HG03432 (cell line): ENCODE measurements around the gene IFITM10.

Experiments
- ATAC-seq: cut with Tn5 transposase; IDR thresholded peaks from one replicate; pipeline ENCODE4 v1.9.1; 2021; ENCODE audit warnings: mild to moderate bottlenecking, moderate library complexity; ENCODE audit not compliant: unreplicated experiment

IFITM10 gene

DNA sequence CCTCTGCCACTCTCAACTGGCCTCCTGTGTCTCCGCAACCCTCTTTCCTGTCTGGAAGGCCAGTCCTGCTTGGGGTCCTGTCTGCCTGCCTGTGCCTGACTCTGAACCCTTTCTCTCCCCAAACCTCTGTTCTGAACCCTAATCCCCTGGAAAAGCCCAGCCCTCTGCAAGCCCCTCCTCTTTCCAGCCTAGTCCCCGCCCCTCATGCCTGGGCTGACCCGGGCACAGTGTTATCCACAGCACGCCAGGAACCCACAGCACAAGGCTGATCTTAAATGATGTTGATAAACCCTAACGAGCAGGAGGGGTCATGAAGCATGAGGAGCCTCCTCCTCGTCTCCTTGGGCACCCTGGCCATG is at the start of gene IFITM10:
Gene IFITM10 (minus strand): TSS at position 115 of the 359 bp plus-strand sequence. CDS start 153 bp downstream, outside the sequence.
- ATAC-seq = no peak

DNA sequence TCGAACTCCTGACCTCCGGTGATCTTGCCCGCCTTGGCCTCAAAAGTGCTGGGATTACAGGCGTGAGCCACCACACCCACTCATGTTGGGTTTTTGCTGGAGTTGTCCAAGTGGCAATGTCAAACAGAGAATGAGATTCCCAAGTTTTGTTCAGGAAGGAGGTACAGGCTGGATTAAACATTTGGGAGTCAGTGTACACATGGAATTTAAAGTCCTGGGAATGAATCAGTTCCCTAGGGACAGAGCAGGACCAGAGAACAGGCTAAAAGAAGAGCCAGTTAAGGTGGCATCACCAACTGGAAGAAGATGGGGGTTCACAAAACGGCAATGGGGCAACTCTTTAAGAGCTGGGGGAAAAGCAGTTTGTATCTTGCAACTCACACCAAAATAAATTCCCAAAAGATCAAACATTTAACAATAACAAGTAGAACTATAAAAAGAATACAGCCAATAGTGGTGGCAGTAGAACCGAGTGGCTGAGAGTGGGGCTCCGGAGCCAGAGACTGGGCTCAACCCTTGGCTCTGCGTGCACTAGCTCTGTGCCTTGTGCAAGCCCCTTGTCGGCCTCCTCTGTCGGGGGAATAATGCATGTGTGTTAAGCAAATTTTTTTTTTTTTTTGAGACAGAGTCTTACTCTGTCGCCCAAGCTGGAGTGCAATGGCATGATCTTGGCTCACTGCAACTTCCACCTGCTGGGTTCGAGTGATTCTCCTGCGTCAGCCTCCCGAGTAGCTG is 47.2 kb upstream of the IFITM10 start:
- no peak for ATAC-seq

DNA sequence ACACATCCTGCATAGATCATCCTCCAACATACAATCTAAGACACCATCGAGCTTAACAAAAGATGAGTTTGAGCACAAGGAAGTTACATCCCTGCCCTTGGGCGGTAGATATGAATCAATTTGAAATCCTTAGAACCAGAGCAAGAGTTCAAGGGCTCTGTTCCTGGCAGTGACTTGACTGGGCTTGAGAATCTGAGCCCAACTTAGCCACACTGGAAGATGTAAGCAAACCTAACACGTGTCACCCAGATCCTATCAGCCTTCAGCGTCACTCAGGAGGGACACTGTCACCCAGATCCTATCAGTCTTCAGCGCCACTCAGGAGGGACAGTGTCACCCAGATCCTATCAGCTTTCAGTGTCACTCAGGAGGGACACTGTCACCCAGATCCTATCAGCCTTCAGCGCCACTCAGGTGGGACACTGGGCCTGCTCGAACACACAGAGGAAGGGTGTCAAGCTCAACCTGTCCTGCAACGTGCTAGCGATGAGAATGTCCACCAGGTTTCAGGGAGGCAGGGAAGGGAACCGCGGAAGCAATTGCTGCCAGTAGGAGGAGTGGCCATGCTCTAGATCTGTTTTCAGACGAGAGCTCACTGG is 46.1 kb upstream of the IFITM10 start:
- ATAC-seq = no peak

DNA sequence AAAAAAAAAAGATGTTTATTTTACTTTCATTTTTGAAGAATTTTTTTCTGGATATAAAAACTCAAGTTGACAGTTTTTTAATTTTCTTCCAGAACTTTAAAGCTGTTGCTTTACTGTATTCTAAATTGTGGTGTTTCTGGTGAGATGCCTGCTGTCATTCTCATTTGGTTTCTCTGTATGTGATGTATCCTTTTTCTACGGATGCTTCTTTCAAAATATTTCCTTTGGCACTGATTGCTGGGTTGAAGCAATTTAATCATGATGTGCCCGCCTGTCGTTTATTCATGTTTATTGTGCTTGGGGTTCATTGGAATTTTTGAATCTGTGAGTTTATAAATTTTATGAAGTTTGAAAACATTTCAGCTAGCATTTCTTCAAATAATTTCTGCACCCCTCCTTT is 42.7 kb upstream of the IFITM10 start:
- ATAC-seq = no peak

DNA sequence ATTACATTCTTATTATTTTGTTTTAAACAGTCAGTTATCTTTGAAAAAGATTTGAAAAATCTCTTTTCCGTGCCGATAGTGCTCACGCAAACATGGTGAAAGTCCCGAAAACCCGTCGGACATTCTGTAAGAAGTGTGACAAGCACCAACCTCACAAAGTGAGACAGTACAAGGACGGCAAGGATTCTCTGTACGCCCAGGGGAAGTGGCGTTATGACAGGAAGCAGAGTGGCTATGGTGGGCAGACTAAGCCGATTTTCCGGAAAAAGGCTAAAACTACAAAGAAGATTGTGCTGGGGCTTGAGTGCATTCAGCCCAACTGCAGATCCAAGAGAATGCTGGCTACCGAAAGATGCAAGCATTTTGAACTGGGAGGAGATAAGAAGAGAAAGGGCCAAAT is 42.1 kb upstream of the IFITM10 start:
- ATAC-seq = no peak

DNA sequence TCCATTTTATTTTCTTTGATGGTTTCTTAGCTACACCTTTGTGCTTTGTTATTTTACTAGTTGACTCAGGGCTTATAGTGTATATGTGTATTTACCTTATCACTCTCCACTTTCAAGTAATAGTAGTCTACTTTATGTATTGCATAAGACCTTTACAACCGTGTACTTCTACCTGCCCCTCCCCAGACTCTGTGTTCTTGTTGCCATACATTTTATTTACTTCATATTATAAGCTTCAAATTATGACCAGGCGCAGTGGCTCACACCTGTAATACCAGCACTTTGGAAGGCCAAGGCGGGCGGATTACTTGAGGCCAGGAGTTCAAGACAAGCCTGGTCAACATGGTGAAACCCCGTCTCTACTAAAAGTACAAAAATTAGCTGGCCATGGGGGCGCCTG is 41.5 kb upstream of the IFITM10 start:
- no peak for ATAC-seq

DNA sequence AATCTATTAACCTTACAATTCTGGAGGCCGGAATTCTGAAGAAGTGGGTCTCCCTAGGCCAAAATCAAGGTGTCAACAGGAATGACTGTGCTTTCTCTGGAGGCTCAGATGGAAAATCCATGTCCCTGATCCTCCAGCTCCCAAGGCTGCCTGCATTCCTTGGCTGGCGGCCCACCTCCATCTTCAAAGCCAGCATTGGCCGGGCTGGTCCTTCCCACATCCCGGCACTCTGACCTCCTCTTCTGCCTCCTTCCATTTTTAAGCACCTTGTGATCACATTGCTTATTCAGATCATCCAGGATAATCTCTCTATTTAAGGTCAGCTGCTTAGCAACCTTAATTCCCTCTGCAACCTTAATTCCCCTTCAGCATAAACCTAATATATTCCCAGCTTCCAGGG is 36.1 kb upstream of the IFITM10 start:
- ATAC-seq = no peak

DNA sequence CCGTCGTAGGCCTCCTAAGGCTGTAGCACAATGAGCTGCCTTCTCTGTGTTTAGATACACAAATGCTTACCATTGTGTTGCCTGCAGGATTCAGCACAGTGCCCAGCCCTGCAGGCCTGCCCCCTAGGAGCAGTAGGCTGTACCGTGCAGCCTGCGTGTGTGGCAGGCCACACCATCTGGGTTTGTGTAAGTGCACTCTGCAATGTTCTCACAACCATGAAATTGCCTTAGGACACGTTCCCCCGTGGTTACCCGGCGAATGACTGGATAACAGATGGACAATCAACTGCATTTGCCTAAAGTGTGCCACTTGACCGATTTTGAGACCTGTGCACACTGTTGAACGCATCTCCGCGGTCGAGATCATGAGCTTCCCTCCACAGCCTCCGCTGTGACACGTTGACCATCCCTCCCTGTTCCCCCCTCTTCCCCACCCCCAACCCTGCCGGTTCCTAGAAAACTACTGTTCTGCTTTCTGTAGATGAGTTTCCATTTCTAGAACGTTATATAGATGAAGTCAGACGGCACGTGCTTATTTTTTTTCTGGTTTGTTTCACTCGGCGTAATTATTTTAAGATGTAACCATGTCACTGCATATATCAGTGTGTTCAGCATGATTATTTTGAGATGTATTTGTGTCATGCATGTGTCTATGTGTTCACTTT is 35.5 kb upstream of the IFITM10 start:
- no peak for ATAC-seq

DNA sequence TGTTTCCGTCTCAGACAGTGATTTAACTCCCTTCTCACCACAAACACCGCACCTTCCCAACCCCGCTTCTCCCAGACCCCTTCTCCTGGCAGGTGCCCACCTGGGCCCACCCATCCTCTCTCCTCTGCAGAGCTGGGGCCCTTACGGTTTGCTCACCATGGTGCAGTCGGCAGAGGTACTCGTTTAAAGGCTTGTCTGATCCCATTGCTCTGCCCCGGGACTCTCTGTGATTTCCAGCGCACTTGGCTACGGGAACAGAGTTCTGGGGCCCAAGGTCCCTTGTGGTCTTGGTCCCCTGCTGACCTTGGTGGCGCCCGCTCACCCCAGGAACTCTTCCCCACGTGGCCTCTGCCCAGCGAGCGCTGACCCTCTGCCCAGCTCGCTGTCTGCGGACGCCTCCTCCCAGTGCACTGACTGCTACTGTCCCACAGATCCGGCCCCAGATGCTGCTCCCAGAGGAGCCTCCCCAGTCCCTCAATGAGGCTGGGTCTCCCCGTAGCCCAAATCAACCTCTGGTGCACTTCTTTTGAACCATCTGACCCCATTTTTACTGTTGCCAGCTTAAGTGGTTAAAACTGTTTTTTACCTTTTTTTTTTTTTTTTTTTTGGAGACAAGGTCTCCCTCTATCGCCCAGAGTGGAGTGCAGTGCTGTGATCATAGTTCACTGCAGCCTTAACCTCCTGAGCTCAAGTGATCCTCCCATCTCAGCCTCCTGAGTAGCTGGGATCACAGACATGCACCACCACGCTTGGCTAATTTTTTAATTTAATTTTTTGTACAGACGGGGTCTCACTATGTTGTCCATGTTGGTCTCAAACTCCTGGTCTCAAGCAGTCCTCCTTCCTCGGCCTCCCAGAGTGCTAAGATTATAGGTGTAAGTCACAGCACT is 34.6 kb upstream of the IFITM10 start:
- no peak for ATAC-seq

DNA sequence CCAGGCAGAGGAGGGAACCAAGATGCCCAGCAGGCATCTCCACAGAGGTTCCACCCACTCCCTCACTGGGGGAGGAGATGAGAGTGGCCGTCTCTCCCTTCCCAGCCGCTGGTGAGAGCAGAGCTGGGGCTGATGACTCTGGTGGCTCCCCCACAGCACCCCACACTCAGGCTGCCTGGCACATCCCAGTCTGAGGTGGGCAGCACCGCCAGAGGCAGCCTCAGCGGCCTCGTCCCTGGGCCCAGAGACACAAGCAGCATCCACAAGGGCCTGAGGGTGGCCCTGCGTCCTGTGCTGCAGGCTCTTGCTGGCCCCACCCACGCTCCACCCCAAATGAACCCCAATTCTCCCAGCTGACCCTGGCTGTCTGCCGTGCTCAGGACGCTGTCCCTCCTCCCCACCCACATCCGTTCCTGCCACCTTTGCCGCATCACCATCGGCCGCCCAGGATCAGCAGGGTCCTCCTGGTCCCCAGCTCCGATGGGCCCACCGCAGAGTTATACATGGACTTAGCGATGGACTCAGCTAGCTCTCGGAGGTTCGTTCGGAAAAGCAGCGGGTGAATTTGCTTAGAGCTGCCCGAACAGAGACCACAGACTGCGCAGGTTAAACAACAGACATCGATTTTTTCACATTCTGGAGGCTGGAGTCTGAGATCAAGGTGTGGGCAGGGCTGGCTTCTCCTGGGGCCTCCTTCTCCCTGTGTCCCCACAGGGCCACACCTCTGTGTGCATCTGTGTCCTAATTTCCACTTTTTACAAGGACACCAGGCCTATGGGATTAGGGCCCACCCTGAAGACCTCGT is 33.5 kb upstream of the IFITM10 start:
- no peak for ATAC-seq

DNA sequence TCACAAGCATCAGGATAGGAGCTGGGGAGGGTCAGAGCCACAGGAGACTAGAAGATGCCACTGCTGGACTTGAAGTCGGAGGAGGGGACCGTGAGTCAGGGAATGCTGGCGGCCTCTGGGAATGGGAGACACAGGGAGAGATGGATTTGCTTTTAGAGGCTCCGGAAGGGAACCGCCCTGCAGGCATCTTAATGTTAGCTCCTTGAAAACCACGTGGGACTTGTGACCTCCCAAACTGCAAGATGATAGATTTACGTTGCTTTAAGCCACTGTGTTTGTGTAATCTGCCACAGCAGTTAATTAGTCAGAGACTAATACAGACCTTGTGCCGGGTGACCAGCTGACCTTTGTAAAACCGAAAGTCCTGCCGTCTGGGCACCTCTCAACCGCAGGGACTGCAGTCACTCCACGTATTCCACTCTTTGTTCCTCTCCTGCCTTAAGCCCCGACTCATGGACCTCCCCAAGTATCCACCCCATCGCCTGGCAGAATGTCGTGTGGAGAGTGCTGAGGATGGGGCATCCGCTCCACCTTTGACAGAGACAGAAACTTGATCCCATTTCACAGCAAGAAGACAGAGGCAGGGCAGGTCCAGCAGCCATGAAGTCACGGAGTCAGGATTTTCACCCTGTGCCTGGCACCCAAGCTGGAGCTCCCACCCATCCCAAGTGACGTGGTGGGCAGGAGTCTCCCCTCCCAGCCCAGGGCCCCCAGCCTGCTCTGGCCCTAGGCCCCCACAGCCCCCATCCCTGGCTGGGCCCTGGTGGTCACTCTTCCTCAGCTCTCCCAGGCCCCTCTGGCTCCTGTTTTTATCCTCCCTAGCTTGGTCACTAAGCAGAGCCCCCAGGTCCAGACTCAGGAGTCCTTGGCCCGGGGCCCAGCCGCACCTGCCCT is 32.7 kb upstream of the IFITM10 start:
- no peak for ATAC-seq

DNA sequence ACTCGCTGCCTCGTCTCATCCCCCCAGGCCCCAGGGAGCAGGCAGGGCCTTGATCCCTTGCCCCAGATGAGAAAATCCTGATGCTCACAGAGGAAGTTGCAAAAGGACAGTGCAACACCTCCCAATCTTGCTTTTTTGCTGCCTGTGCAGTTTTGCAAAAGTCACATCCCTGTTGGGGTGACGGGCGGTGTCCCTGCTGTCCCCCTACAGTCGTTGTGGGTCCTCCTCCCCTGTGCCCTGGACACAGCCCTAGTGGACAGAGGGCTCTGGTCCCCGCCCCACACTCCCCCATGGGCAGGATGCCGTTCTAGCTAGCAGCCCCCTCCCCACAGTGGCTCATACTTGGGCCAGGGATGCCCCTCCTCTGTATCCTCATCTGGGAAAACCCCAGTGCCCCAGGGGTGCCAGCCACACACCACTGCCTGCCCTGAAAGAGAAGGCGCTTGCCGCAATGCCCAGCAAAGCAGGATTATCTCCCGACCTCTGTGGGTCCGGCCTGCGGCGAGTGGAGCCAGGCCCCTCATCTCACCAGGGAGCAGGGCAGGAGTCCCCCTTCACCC is 31.7 kb upstream of the IFITM10 start:
- no peak for ATAC-seq

DNA sequence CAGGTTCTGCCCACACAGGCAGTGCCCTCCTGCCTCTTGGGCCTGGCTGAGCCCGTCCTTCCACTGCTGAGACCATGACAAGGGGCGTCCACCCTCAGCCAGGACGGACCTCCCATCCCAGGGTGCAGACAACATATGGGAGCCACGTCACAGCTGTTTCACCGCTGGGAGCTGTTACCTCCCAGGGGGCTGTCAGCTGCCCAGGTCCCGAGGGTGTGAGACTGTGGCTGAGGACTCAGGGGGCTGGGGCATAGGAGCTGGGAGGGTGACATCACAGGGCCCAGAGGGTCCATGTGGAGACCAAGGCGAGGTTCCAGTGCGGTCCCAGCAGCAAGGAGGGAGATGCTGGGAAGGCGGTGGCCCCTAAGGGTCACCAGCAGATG is 31.2 kb upstream of the IFITM10 start:
- no peak for ATAC-seq

DNA sequence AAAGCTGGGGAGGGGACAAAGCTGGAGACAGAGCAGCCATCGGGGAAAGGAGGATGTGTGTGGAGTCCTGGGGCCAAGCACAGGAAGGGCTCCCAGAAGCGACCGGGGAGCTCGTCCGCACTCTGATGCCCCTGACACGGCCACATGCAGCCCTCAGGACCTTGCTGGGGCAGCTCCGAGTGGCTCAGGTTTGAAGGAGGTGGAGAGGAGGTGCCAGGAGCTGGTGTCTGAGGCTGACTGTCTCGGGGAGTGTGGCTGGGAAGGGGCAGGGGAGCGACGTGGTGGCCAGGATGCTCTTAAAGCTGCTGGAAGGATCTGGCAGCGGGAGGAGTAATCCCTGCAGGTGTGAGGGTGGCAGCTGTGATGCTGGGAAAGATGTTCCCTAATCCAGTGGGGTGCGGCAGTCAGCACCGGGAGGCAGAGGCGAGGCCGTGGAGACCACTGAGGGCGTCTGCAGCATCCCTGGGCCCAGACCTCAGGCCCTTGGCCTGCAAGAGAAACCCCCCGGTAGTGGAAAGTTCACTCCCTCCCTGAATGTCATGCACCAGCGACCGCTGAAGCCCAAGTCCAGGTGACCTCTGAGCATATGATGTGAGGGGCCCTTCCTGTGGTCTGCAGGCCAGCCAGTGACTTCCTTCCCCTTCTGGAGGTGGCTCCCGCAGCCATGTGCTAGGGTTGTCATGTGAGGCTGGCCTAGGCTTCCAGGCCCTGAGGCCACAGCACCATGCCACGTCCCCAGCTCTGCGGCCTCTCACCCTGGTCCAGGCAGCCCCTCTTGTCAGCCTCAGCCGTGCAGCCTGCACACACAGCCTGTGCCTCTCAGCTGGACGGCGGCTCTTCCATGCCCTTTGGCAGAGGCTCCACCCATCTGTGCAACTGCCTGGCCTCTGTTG is 30.6 kb upstream of the IFITM10 start:
- ATAC-seq = no peak

DNA sequence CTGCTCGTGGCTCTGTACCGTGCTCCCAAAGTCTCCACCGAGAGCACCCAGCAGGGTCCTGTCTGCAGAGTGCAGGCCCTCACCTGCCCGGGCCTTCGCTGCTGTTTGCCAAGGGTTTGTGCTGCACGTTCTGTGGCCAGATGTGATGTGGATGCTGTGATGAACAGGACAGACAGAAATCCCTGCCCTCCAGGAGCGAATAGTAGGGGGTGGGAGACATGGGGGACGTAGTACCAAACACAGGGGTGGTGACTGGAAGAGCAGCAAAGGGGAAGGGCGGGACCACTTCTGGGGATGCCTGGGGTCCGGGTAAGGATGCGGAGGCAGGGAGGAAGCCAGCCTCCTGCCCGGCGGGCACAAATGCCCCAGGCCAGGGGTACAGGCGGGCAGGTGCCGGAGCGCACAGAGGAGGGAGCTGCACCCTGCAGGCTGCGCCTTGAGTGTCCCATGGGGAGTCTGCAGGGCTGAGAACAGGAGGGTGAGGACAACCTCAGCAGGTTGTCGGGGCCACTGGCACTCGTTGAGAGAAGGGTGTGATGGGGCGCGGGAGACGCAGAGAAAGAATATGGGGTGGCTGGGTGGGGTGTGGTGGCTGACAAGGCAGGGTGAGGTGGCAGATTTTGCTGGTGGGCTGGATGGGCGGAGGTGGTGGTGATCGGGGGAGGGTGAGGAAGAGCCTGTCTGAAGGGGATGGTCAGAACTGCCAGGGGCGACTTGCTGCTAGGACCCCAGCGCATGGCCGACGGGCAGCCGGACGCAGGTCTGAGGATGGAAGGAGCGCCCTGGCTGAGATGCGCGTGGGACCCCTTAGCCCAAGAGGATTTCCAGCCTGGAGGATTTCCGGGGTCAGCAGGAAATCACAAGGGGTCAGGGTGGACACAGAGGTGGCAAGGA is 29.7 kb upstream of the IFITM10 start:
- ATAC-seq = no peak

DNA sequence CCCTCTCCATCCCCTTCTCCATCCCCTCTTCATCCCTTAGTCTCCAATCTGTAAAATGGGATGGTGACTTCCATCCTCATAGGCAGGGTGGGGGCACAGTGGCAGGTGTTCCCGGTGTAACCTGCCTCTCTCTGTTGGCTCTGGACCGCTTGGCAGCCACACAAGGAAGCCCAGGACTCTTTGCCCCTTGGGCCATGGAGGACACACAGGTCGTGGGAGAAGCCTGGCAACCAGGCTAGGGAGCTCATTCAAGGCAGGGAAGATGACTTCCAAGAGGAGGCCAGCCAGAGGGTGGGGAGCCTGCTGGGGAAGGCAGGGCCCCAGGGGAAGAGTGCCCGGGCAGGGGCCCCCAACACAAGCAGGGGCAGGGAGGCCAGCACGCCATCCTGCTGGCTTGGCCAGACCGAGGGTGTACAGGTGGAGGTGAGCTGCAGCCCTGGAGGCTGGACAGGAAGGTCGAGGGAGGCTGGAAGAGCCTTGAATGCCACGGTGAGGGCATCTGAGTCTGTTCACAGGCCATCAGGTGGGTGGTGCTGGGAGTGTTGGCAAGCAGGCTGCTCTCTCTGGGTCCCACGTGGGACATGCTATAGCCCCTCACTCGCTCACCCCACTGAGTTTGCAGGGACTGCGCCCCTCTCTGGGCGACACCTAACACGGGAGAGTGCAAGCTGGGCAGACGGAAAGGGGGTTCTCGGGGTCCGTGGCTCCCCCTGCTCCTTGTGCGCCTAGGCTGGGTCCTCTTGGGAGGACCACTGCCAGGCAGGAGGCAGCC is 28.8 kb upstream of the IFITM10 start:
- ATAC-seq = no peak
